Measurements from ENCODE around the gene OPCML.

OPCML gene

GRCh38 chr11:133559833-133560471, 27.7 kb upstream of the OPCML start:
- H2AFZ ChIP-seq (ENCODE audit: low read depth, low read length, severe bottlenecking): no peak overlapping the region
- H3F3A ChIP-seq (ENCODE audit: insufficient read depth): no peaks in the 10 kb centered on the region
- H3K4me2 ChIP-seq (ENCODE audit: low read depth, low read length, poor library complexity, severe bottlenecking): no peak overlapping the region
- H4K20me1 ChIP-seq (ENCODE audit: low read depth, low read length): no peaks in the 10 kb centered on the region
- no peaks in the 10 kb centered on the region for H3K79me2 ChIP-seq (ENCODE audit: insufficient read depth, low read length)
- no peak overlapping the region for H3K4me3 ChIP-seq (ENCODE audit: insufficient read depth, low read length, poor library complexity, severe bottlenecking)
- no peak for TF ChIP-seq CTCF (IDR thresholded peaks at IDR 0.05; ENCODE audit: insufficient read depth, low read length, poor library complexity, severe bottlenecking)
- no peak for TF ChIP-seq EZH2phosphoT487 (conservative IDR thresholded peaks at IDR 0.05; ENCODE audit: low read length)
- H3K36me3 ChIP-seq (ENCODE audit: low read length): no peaks in the 10 kb centered on the region
- no peaks in the 10 kb centered on the region for H3K27me3 ChIP-seq (ENCODE audit: low read length)
- no peak overlapping the region for H3K9ac ChIP-seq (ENCODE audit: low read length)
- H3K9me3 ChIP-seq (ENCODE audit: insufficient read depth, low read length): no peaks in the 10 kb centered on the region
- H3K9me2 ChIP-seq (replicated peaks; ENCODE audit: insufficient read depth, low read length): no peaks in the 10 kb centered on the region
- H3K27ac ChIP-seq (ENCODE audit: low read depth, low read length): no peak overlapping the region

DNA sequence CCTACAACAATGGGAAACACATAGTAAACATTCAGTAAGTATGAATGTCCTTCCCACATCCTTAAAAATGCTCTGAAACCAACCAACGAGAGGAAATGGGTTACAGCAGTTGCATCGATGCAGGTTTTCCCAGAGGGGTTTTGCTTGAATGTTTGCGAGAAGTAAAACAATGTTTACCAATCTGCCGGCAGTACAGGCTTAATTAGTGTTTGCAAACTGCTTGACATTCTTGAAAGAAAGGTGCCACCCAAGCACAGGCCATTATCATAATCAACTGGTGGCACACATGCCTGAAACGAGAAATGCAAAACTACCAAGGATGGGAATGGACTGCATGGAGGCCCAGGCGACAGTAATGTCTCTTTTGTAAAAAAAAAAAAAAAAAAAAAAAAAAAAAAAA, 27.1 kb upstream of the OPCML start:
- no peaks in the 10 kb centered on the region for H3K36me3 ChIP-seq (ENCODE audit: low read length)
- no peak overlapping the region for H2AFZ ChIP-seq (ENCODE audit: low read depth, low read length, severe bottlenecking)
- no peaks in the 10 kb centered on the region for H3K9me2 ChIP-seq (replicated peaks; ENCODE audit: insufficient read depth, low read length)
- H3K4me3 ChIP-seq (ENCODE audit: insufficient read depth, low read length, poor library complexity, severe bottlenecking): no peak overlapping the region
- H3F3A ChIP-seq (ENCODE audit: insufficient read depth): no peaks in the 10 kb centered on the region
- no peaks in the 10 kb centered on the region for H3K9me3 ChIP-seq (ENCODE audit: insufficient read depth, low read length)
- H3K4me2 ChIP-seq (ENCODE audit: low read depth, low read length, poor library complexity, severe bottlenecking): no peak overlapping the region
- no peaks in the 10 kb centered on the region for H3K79me2 ChIP-seq (ENCODE audit: insufficient read depth, low read length)
- no peak overlapping the region for H3K9ac ChIP-seq (ENCODE audit: low read length)
- TF ChIP-seq EZH2phosphoT487 (conservative IDR thresholded peaks at IDR 0.05; ENCODE audit: low read length) (no peak), CTCF (IDR thresholded peaks at IDR 0.05; ENCODE audit: insufficient read depth, low read length, poor library complexity, severe bottlenecking) (no peak)
- H3K27ac ChIP-seq (ENCODE audit: low read depth, low read length): no peak overlapping the region
- no peaks in the 10 kb centered on the region for H3K27me3 ChIP-seq (ENCODE audit: low read length)
- H4K20me1 ChIP-seq (ENCODE audit: low read depth, low read length): no peaks in the 10 kb centered on the region

DNA sequence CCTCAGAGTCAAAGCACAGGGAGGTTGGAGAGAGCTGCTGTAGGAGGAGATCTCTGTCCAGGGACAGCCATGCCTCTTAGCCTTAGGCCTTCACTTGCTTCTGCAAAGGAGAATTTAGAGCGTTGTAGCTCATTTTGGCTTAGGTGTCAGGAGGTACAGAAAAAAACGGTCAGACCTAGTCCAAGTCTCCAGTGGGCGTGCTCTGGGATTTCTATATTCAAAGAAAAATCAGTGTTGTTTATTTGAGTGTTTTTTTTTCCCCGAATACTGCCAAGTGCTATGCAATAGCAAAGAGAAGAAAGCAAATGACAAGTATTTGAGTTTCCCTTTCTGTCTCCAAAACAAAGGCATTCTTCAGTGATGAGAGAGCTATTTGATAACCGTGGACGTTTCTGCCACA, 22.7 kb upstream of the OPCML start:
- H3K9ac ChIP-seq (ENCODE audit: low read length): no peak overlapping the region
- no peaks in the 10 kb centered on the region for H3K9me3 ChIP-seq (ENCODE audit: insufficient read depth, low read length)
- H3K79me2 ChIP-seq (ENCODE audit: insufficient read depth, low read length): no peaks in the 10 kb centered on the region
- H3K9me2 ChIP-seq (replicated peaks; ENCODE audit: insufficient read depth, low read length): no peaks in the 10 kb centered on the region
- H3K27me3 ChIP-seq (ENCODE audit: low read length): no peaks in the 10 kb centered on the region
- H3F3A ChIP-seq (ENCODE audit: insufficient read depth): no peaks in the 10 kb centered on the region
- no peak overlapping the region for H3K4me3 ChIP-seq (ENCODE audit: insufficient read depth, low read length, poor library complexity, severe bottlenecking)
- no peak for TF ChIP-seq EZH2phosphoT487 (conservative IDR thresholded peaks at IDR 0.05; ENCODE audit: low read length)
- no peak for TF ChIP-seq CTCF (IDR thresholded peaks at IDR 0.05; ENCODE audit: insufficient read depth, low read length, poor library complexity, severe bottlenecking)
- H3K27ac ChIP-seq (ENCODE audit: low read depth, low read length): no peak overlapping the region
- H3K36me3 ChIP-seq (ENCODE audit: low read length): no peaks in the 10 kb centered on the region
- H4K20me1 ChIP-seq (ENCODE audit: low read depth, low read length): no peaks in the 10 kb centered on the region
- H3K4me2 ChIP-seq (ENCODE audit: low read depth, low read length, poor library complexity, severe bottlenecking): no peak overlapping the region
- no peak overlapping the region for H2AFZ ChIP-seq (ENCODE audit: low read depth, low read length, severe bottlenecking)
